OCI-LY3 (cell line): ENCODE data around the gene KISS1.

Experiments
- H2AFZ ChIP-seq: fragments of 200-600, 300-600 bp; shearing (Covaris generic); 2 replicates; pipeline ENCODE4 v1.6.0; 2014; ENCODE audit warnings: antibody characterized with exemption, low read depth, low read length
- H3K27ac ChIP-seq: fragments of 200-600, 300-600 bp; sonication (generic); 2 replicates; pipeline ENCODE4 v1.5.1; 2014; ENCODE audit warnings: mild to moderate bottlenecking, low read length, moderate library complexity, mixed read lengths
- H3K27me3 ChIP-seq: fragments of 200-600, 300-600 bp; sonication (generic); 2 replicates; pipeline ENCODE4 v1.6.1; 2014; ENCODE audit warnings: low read depth, low read length, mixed read lengths
- H3K36me3 ChIP-seq: fragments of 200-600, 300-600 bp; sonication (generic); replicated peaks from 2 replicates; pipeline ENCODE3; 2014; ENCODE audit warnings: low read depth, low read length, mixed read lengths
- H3K4me1 ChIP-seq: fragments of 300-600, 200-600 bp; sonication (generic); 2 replicates; pipeline ENCODE4 v1.6.1; 2014; ENCODE audit warnings: low read length, mixed read lengths
- H3K4me2 ChIP-seq: fragments of 200-600, 300-600 bp; sonication (generic); 2 replicates; pipeline ENCODE4 v1.6.1; 2014; ENCODE audit warnings: low read length, mixed read lengths
- H3K4me3 ChIP-seq: fragments of 300-600, 200-600 bp; sonication (generic); 2 replicates; pipeline ENCODE4 v1.5.1; 2014; ENCODE audit warnings: antibody characterized with exemption, mild to moderate bottlenecking, low read length, moderate library complexity
- H3K79me2 ChIP-seq: fragments of 300-600, 200-600 bp; shearing (Covaris generic); 2 replicates; pipeline ENCODE4 v1.6.1; 2014; ENCODE audit warnings: mild to moderate bottlenecking, low read length, mixed read lengths
- H3K9ac ChIP-seq: fragments of 300-600, 200-600 bp; shearing (Covaris generic); 2 replicates; pipeline ENCODE4 v1.6.0; 2014; ENCODE audit warnings: mild to moderate bottlenecking, low read length, moderate library complexity
- H3K9me3 ChIP-seq: fragments of 200-600, 300-600 bp; shearing (Covaris generic); 2 replicates; pipeline ENCODE4 v1.6.1; 2014; ENCODE audit warnings: low read length, mixed read lengths; ENCODE audit not compliant: insufficient read depth
- H4K20me1 ChIP-seq: fragments of 200-600, 300-600 bp; sonication (generic); 2 replicates; pipeline ENCODE4 v1.6.1; 2016; ENCODE audit warnings: low read length, mixed read lengths; ENCODE audit not compliant: insufficient read depth
- EZH2phosphoT487 ChIP-seq: fragments of 200-600 bp; shearing (Covaris generic); IDR thresholded peaks from 2 replicates; pipeline ENCODE4 v1.6.1; 2018; ENCODE audit warnings: antibody characterized with exemption, mixed run types, low read depth
- TF ChIP-seq, protein P1 (sequence below): fragments of 200-600, 300-600 bp; sonication (generic); IDR thresholded peaks from 2 replicates; pipeline ENCODE4 v1.5.1; 2014; ENCODE audit warnings: antibody characterized with exemption, low read length, low read depth

The KISS1 gene

DNA sequence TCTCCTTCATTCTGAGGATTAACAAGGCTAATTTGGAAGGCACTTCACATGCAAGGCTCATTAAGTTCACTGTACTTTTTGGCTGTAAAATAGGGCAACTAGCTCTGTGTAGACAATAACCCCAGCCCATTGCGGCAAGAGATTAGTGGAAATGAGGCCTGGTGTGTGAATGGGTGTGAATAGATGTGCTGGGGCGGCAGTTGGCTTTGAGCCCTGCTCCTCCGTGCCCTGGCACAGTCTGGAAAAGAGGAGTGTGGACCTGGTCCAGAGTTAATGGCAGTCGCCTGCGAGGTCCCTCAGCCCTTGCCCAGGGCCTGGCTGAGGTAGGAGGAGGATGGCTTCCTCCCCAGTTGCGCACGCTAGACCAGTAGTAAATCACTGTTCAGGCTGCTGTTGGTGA is 4.8 kb downstream of the KISS1 start:
- Histone ChIP-seq H3K79me2 (no peaks in the 10 kb centered on the region), H3K4me3 (no peak overlapping the region), H2AFZ (no peak overlapping the region), H3K9ac (no peak overlapping the region), H3K4me2 (no peak overlapping the region), H3K27me3 (peaks cover 51% of the 10 kb centered on the region), H3K27ac (no peak overlapping the region), H3K4me1 (peaks cover 4% of the 10 kb centered on the region; the same call in 1 of the 2 replicates), H4K20me1 (no peaks in the 10 kb centered on the region; the same call in 1 of the 2 replicates), H3K36me3 (no peaks in the 10 kb centered on the region), H3K9me3 (no peaks in the 10 kb centered on the region)
- TF ChIP-seq, protein P1, sequence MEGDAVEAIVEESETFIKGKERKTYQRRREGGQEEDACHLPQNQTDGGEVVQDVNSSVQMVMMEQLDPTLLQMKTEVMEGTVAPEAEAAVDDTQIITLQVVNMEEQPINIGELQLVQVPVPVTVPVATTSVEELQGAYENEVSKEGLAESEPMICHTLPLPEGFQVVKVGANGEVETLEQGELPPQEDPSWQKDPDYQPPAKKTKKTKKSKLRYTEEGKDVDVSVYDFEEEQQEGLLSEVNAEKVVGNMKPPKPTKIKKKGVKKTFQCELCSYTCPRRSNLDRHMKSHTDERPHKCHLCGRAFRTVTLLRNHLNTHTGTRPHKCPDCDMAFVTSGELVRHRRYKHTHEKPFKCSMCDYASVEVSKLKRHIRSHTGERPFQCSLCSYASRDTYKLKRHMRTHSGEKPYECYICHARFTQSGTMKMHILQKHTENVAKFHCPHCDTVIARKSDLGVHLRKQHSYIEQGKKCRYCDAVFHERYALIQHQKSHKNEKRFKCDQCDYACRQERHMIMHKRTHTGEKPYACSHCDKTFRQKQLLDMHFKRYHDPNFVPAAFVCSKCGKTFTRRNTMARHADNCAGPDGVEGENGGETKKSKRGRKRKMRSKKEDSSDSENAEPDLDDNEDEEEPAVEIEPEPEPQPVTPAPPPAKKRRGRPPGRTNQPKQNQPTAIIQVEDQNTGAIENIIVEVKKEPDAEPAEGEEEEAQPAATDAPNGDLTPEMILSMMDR: no peak
- no peak for TF ChIP-seq EZH2phosphoT487

DNA sequence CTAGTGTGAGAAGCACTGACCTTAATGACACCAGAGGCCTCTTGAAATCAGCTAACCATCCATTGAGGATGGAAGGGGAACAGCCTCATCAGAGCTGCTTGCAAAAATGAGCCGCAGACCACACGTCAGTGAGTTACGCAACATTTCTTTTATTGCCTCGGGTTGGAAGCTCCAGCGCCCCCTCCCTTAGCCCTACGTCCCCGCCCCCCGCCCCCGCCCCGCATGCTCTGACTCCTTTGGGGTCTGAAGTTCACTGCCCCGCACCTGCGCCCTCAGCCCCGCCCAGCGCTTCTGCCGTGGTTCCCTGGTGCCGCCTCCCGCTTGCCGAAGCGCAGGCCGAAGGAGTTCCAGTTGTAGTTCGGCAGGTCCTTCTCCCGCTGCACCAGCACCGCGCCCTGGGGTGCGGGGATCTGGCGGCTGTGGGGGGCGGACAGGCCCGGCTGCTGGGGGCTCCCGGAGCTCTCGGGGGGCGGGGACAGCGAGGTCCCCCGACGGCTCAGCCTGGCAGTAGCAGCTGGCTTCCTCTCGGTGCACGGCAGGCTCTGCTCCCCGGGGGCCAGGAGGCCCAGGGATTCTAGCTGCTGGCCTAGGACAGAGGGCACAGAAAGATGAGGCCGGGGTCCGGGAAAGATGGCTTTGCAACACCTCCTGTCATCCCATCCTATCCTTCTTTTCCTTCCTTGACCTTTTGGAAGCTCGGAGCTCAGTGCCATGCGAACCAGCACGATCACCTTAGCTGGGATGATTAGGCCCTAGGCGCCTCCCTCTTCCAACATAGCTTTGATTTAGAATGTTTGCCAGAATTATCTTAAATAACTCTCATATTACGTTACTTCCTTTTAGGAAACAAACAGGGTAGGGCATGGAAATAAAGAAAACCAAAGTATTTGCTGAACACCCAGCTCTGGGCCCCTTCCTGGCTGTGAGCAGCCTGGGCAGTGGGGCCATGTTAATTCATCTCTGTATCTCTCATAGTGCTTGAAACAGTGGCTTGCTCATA is 5.8 kb downstream of the KISS1 start:
- no peaks in the 10 kb centered on the region for H3K79me2 ChIP-seq
- no peak overlapping the region for H3K4me3 ChIP-seq
- no peak overlapping the region for H3K4me2 ChIP-seq
- H3K27me3 ChIP-seq: peaks cover 51% of the 10 kb centered on the region
- no peak overlapping the region for H2AFZ ChIP-seq
- H4K20me1 ChIP-seq: no peaks in the 10 kb centered on the region; the same call in 1 of the 2 replicates
- H3K4me1 ChIP-seq: peaks cover 4% of the 10 kb centered on the region; the same call in 1 of the 2 replicates
- no peaks in the 10 kb centered on the region for H3K9me3 ChIP-seq
- no peaks in the 10 kb centered on the region for H3K36me3 ChIP-seq
- no peak overlapping the region for H3K9ac ChIP-seq
- TF ChIP-seq, protein P1: no peak
- no peak for TF ChIP-seq EZH2phosphoT487
- no peak overlapping the region for H3K27ac ChIP-seq

DNA sequence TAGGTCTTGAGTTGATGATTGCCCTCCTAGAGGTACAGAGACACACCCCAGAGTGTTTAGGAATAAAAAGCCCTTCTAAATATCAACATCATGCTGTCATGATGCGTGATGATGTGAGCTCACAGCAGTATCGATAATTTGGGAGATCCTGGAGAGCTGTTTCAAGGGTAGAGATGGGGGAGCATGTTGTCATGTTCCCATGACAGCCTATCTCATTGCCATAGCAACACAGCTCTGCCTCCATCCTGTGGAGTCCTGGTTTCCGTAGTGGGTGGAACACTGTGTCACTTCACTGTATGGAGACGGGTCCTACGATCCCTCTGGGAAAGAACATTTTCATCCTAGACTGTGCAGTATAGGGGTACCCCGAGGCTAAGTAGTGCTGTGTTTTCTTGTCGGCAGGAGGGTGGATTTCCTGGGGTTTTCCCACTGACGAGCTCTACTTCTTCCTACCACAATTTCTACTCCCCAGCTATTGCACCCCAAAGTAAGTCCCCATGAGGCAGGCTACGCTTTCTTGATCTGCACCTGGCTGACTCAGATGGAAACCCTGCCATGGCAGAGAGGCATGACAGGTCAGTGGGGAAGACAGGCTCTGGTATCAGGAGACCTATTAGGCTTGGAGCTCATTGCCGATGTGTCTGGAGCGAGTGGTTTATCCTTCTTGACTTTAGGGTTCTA is 7.2 kb downstream of the KISS1 start:
- no peaks in the 10 kb centered on the region for H3K79me2 ChIP-seq
- H3K27ac ChIP-seq: no peak overlapping the region
- no peak for TF ChIP-seq EZH2phosphoT487
- TF ChIP-seq, protein P1: no peak
- no peaks in the 10 kb centered on the region for H3K36me3 ChIP-seq
- no peaks in the 10 kb centered on the region for H3K9me3 ChIP-seq
- no peak overlapping the region for H3K9ac ChIP-seq
- no peak overlapping the region for H2AFZ ChIP-seq
- H4K20me1 ChIP-seq: no peaks in the 10 kb centered on the region; the same call in 1 of the 2 replicates
- H3K4me1 ChIP-seq: peaks cover 4% of the 10 kb centered on the region; the same call in 1 of the 2 replicates
- no peak overlapping the region for H3K4me2 ChIP-seq
- peaks cover 47% of the 10 kb centered on the region for H3K27me3 ChIP-seq
- no peak overlapping the region for H3K4me3 ChIP-seq

DNA sequence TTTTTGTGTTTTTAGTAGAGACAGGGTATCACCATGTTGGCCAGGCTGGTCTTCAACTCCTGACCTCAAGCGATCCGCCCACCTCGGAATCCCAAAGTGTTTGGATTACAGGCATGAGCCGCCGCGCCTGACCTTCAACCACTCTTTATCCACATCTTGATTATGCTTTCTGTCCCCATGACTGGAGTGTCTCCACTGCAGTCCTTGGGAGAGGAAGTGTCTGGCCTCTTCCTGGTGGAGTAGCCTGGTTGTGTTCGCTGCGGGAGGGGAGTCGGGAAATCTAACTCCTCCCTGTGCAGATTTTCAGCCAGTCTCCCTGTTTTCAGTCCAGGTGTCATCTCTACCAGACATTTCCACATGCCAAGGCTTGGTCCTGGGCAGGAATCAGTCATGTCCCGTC is 9.7 kb downstream of the KISS1 start:
- H3K79me2 ChIP-seq: no peaks in the 10 kb centered on the region
- no peak overlapping the region for H2AFZ ChIP-seq
- H3K4me1 ChIP-seq: peaks cover 4% of the 10 kb centered on the region; the same call in 1 of the 2 replicates
- no peak overlapping the region for H3K9ac ChIP-seq
- no peak overlapping the region for H3K4me2 ChIP-seq
- no peak overlapping the region for H3K4me3 ChIP-seq
- no peaks in the 10 kb centered on the region for H3K9me3 ChIP-seq
- no peak overlapping the region for H3K27ac ChIP-seq
- no peak for TF ChIP-seq EZH2phosphoT487
- peaks cover 28% of the 10 kb centered on the region for H3K27me3 ChIP-seq
- no peaks in the 10 kb centered on the region for H3K36me3 ChIP-seq
- no peaks in the 10 kb centered on the region for H4K20me1 ChIP-seq
